Upper lobe of right lung (tissue), 1 donor: ENCODE measurements around the gene ATAD3C. TPM values are rescaled to one million over a fixed set of nuclear protein-coding genes. Genes with fewer than 3 reads are reported as not detected.
"Not testable (repeated sequence)": the region's sequence is repeated elsewhere in the genome, so short reads cannot be mapped to it uniquely, and the experiment has no call there.

ENCODE experiments used
- ATAC-seq: fragments of 200-7000 bp; cut with Tn5 transposase; one replicate; pipeline ENCODE4 v1.9.1; 2020; ENCODE audit warnings: mild to moderate bottlenecking, moderate library complexity
- DNase-seq: peaks from one replicate; pipeline ENCODE4 v3.0.0-alpha.2; 2020
- H3K27ac ChIP-seq: fragments of 200-600 bp; one replicate; pipeline ENCODE4 v1.8.0; 2022
- H3K27me3 ChIP-seq: fragments of 200-600 bp; one replicate; pipeline ENCODE4 v1.8.0; 2022; ENCODE audit warnings: mild to moderate bottlenecking
- H3K36me3 ChIP-seq: fragments of 200-600 bp; one replicate; pipeline ENCODE4 v1.8.0; 2022
- H3K4me1 ChIP-seq: fragments of 200-600 bp; one replicate; pipeline ENCODE4 v1.8.0; 2022
- H3K4me3 ChIP-seq: fragments of 200-600 bp; one replicate; pipeline ENCODE4 v1.8.0; 2022; ENCODE audit warnings: mild to moderate bottlenecking
- H3K9me3 ChIP-seq: fragments of 200-600 bp; one replicate; pipeline ENCODE4 v1.8.0; 2022
- intact Hi-C: fragments of 100-400 bp; cut with DNase I; formaldehyde crosslinking; loops from one replicate; pipeline ENCODE4 v1.11.0; 2022
- total RNA-seq: library from RNA; stranded (reverse); fragmentation: NEBNext Ultra II Directional; extraction: Animal tissue kit (Norgen Biotek cat#: 25700); gene quantifications from one replicate; pipeline ENCODE4 v1.2.1, GENCODE V29; 2021
- TF ChIP-seq, protein P1 (sequence below): fragments of 200-600 bp; IDR thresholded peaks from one replicate; pipeline ENCODE4 v1.8.0; 2022; ENCODE audit warnings: antibody characterized with exemption
- donor health status: DM: no; HTN: yes; CAD: no; lungs with severe emphysema.

Gene ATAD3C
- total RNA-seq, 1 donor from 2014 or later, result 10.4 TPM

DNA sequence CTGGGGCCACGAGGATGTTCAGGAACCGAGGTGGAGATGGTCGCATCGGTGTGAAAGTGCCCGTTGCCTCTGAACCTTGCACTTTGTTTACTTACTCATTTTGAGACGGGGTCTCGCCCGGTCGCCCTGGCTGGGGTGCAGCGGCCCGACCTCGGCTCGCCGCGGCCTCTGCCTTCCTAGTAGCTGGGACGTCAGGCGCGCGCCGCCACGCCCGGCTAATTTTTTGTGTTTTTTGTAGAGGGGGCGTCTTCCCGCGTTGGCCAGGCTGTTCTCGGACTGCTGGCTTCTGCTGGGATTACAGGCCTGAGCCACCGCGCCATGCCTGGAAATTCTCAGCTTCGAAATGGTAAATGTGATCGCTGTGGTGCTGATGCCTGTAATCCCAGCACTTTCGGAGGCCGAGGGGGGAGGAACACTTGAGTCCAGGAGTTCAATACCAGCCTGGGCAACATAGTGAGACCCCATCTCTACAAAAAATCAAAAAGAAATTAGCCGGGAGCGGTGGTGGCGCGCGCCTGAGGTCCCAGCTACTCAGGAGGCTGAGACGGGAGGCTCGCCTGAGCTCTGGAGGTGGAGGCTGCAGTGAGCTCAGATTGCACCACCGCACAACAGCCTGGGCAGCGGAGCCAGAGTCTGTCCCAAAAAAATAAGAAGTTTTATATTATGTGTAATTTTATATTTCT is 41.7 kb upstream of the ATAD3C start:
- DNase-seq (no peak), ATAC-seq (peak; percentile 4)
- TF ChIP-seq, protein P1, sequence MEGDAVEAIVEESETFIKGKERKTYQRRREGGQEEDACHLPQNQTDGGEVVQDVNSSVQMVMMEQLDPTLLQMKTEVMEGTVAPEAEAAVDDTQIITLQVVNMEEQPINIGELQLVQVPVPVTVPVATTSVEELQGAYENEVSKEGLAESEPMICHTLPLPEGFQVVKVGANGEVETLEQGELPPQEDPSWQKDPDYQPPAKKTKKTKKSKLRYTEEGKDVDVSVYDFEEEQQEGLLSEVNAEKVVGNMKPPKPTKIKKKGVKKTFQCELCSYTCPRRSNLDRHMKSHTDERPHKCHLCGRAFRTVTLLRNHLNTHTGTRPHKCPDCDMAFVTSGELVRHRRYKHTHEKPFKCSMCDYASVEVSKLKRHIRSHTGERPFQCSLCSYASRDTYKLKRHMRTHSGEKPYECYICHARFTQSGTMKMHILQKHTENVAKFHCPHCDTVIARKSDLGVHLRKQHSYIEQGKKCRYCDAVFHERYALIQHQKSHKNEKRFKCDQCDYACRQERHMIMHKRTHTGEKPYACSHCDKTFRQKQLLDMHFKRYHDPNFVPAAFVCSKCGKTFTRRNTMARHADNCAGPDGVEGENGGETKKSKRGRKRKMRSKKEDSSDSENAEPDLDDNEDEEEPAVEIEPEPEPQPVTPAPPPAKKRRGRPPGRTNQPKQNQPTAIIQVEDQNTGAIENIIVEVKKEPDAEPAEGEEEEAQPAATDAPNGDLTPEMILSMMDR, result no peak
- Histone ChIP-seq H3K27ac (peak overlapping the region; percentile 90), H3K36me3 (peaks cover 29% of the 10 kb centered on the region), H3K4me1 (peaks cover 21% of the 10 kb centered on the region), H3K9me3 (no peaks in the 10 kb centered on the region), H3K27me3 (no peaks in the 10 kb centered on the region), H3K4me3 (peak overlapping the region; percentile 99)
- intact Hi-C loops, result no loop called here

DNA sequence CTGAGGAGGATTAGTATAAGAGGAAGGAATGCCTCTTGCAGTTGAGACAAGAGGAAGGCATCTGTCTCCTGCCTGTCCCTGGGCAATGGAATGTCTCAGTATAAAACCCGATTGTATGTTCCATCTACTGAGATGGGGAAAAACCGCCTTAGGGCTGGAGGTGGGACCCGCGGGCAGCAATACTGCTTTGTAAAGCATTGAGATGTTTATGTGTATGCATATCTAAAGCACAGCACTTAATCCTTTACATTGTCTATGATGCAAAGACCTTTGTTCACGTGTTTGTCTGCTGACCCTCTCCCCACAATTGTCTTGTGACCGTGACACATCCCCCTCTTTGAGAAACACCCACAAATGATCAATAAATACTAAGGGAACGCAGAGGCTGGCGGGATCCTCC is 39.3 kb upstream of the ATAD3C start:
- H3K27me3 ChIP-seq, DNase-seq, H3K4me3 ChIP-seq, H3K36me3 ChIP-seq, ATAC-seq, H3K9me3 ChIP-seq, intact Hi-C loops: not testable (repeated sequence)
- Histone ChIP-seq H3K4me1 (peaks cover 21% of the 10 kb centered on the region), H3K27ac (peak overlapping the region; percentile 17)

DNA sequence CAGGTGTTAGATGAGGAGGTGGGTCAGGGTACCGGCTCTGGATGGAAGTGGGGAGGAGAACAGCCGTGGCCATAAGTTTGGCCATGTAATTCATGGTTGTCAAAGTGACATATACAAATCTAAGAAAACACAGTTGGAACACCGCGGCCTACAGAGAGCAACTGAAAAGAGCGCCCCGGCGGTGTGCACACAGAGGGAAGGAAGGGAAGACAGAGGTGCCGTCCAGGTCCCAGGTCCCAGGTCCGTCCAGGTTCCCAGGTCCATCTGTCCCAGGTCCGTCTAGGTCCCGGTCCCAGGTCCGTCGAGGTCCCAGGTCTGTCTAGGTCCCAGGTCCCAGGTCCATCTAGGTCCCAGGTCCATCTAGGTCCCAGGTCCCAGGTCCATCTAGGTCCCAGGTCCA is 37.9 kb upstream of the ATAD3C start:
- ATAC-seq (no peak), DNase-seq (no peak)
- Histone ChIP-seq H3K4me1 (peaks cover 12% of the 10 kb centered on the region), H3K27ac (no peak overlapping the region), H3K4me3 (no peak overlapping the region), H3K9me3 (no peaks in the 10 kb centered on the region), H3K36me3 (no peaks in the 10 kb centered on the region), H3K27me3 (no peaks in the 10 kb centered on the region)
- intact Hi-C loops, result no loop called here
- TF ChIP-seq, protein P1, result no peak

DNA sequence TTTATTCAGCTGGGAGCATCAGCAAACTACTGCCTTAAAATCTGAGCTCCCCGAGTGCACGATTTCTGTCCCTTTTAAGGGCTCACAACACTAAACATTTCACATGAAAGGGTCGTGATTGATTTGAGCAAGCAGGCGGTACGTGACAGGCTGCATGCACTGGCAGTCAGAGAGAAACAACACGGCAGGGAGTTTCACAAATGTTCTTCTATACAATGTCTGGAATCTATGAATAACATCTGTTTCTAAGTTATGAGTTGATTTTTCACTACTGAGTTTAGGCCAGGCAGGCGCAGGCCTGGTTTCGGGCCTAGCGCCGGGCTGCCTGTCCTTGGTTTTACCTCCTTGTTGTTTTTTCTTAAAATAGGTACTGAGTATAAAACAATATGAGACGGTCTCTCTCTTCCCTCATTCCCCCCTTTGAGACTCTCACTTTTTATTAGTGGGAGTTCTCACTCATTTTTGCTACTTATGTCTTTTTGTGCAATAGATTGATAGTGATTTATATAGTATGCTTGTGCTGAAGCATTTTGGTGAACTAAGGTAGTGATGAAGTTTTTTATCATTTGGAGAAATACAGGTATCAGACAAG is 37.1 kb upstream of the ATAD3C start:
- H3K27me3 ChIP-seq, ATAC-seq, intact Hi-C loops, H3K27ac ChIP-seq, DNase-seq, H3K36me3 ChIP-seq, H3K4me3 ChIP-seq, H3K9me3 ChIP-seq: not testable (repeated sequence)
- H3K4me1 ChIP-seq, result peaks cover 12% of the 10 kb centered on the region

DNA sequence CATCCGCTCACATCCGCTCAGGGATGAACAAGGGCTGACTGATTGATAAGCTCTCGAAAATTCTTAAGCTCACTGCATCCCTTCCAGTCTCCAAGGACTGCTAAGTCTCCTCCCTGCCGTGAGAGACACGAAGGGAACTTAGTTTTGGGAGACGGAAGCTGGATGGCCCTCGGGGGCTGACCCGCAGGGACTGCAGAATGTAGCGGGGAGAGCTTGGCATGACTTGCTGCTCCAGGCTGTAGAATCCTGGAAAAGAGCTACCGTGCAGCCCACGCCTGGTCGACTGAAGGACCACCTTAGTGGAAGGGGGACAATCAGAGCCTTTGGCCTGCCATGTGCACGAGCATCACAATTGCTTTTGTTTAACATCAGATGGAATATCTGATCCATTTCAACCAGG is 33.7 kb upstream of the ATAD3C start:
- TF ChIP-seq, protein P1, result no peak
- Histone ChIP-seq H3K27me3 (no peaks in the 10 kb centered on the region), H3K9me3 (no peaks in the 10 kb centered on the region), H3K4me1 (no peaks in the 10 kb centered on the region), H3K36me3 (no peaks in the 10 kb centered on the region), H3K27ac (no peak overlapping the region), H3K4me3 (no peak overlapping the region)
- intact Hi-C loops, result no loop called here
- DNase-seq (no peak), ATAC-seq (no peak)

DNA sequence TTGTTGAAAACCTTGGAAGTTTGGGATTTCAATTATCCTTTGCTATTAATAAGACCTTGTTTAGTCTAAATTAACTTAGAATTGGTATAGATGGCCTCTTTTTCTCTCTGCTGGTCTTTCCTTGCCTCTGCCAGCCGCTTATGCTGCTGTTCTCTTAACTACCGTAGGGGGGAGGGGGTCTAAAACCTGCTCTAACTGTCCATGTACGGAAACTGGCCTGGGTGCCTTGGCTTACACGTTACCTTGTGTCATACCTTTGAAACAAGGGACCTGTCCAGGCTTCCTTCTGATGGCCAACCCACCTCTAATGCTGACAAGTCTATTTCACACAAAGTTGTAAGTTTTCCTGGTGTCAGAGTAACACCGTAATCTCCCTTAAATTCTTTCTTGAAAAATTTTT is 32.1 kb upstream of the ATAD3C start:
- H3K36me3 ChIP-seq, intact Hi-C loops, ATAC-seq: not testable (repeated sequence)

DNA sequence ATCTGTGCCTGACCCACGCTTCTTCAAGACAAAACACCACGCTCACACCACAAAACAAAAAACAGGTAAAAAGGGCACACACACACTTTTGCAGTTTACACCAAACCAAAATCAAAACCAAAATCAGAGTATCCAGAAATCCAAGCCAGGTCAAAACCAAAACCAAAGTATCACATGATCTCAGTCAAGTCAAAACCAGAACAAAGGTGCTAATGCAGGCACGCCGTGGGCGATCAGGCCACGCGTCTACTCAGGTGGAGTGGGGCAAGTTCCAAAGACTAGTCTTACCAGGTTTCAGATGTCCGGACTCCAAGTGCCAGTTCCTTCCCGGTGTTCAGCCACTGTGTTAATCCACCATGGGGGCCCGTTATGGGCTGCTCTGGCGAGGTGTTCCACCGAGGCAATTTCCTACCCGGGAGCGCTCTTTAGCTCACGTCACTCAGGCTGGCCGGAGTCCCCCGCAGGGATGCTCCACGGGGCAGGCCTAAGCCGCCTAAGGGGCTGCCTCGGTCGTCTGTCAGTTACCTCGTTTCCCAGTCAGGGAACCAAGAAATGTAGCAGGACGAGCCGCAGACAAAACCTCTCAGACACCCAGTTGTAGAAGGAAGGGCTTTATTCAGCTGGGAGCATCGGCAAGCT is 31.5 kb upstream of the ATAD3C start:
- H3K27me3 ChIP-seq, H3K9me3 ChIP-seq, H3K27ac ChIP-seq, intact Hi-C loops, H3K4me1 ChIP-seq, DNase-seq, H3K4me3 ChIP-seq, ATAC-seq, H3K36me3 ChIP-seq: not testable (repeated sequence)

More for the DNA sequence above, 32.1 kb upstream of the ATAD3C start:
- H3K27me3 ChIP-seq, DNase-seq, H3K4me3 ChIP-seq, H3K4me1 ChIP-seq, H3K27ac ChIP-seq, H3K9me3 ChIP-seq: not testable (repeated sequence)
